ENCODE results near the gene MYH7.
"Not testable (repeated sequence)": the region's sequence is repeated elsewhere in the genome, so short reads cannot be mapped to it uniquely, and the experiment has no call there.

MYH7 gene

DNA sequence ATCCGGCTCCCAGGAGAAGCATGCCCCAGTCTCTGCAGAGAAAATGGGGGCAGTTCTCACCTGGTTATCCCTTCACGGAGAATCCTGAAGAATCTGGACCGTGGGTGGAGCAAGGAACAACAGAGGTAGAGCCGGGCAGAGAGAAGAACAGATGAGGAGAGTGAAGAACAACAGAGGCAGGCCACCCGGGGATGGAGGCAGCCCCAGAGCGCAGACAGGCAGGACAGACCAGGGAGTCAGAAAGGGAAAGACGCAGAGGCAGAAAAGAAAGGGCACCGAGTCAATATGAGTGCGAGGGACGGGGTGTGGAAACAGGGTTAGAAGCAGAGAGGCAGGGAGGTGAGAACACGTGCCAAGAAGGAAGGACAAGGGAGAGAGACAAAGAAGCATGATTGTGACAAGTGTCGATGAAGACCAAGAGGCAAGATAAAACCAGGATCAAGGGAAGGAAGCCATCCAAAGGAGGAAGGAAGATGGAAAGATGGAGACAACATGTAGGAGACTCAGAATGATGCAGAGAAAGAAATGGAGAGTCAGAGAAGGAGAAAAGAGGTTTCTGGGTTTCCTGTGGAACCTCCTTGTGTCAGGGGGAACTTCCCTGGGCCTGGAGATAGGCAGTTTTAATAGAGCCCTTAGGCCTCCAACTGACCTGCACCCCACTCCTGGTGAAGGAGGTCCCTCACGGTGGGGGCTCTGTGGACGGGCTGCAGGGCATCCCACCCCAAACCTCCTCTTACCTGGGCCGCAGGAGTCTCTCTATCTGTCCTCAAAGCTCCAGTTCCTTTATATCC lies 27.7 kb downstream of the MYH7 start, which contains the start of gene MYH6:
TSS of gene MYH6 (minus strand) at position 758 of the 791 bp plus-strand sequence. CDS start 1,050 bp downstream, outside the sequence.
- DNase-seq (ENCODE audit: low read depth in 2 of 2) = no peak

DNA sequence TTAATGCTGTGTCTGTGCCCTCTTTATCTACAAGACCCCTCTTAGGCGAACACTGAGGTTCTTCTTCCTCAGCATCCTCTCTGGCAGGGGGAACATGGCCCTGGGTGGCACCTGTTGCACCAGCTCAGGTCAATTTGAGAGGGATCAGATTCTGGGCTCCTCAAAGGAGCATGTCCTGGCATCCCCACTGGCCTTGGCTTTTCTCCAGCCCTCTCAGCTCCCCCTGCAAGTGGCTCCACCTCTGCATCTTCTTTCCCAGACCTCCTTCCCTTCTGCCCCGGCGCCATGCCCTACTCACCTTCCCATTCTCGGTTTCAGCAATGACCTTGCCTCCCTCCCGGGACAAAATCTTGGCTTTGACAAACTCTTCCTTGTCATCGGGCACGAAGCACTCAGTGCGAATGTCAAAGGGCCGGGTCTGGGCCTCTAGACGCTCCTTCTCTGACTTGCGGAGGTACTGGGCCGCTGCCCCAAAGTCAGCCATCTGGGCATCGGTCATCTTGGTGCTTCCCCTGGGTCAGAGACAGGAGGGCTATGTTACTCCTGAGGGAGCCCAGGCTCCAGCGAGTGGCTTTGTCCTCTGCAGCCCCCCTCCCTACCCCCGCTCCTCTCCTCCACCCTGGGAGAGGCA lies 28.6 kb downstream of the MYH7 start:
- no peak for DNase-seq (ENCODE audit: low read depth in 2 of 2)

DNA sequence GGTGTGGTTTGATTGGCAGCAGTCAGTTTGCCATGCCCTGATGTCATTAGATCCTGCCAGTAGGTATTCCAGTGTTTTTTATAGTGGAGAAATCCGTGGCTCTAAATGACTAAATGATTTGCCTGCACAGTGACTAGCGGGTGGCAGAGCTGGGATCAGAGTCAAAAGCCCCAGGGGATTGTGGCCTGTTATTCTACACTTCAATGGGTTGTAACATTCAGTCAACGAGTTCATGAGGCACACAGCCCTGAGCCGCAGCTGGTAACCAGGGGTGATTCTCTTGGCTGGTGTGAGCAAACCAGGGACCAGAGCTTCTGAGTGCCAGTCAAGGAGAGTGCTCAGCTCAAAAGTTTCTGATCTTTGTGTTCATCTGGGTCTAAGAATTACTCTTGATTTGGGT lies 29.2 kb downstream of the MYH7 start:
- no peak for DNase-seq (ENCODE audit: low read depth in 2 of 2)

DNA sequence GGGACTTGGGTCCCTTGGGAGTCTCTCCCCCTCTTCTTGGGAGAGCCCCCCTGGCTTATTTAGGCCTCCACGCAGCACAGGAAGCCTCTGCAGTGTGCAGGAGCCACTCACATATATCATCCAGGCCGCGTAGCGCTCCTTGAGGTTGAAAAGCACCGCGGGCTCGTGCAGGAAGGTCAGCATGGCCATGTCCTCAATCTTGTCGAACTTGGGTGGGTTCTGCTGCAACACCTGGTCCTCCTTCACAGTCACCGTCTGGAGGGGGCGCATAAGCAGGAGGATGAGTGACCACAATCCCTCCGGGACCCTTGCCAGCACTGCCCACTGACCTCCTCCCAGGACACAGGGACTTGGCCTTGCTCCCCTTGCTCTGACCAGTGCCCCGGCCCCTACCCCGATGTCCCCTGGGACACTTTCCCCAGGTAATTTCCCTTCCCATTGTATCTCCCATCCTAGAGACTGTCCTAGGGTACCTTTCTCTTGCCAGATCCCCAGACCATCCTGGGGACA lies 29.9 kb downstream of the MYH7 start:
- no peak for DNase-seq (ENCODE audit: low read depth in 2 of 2)

DNA sequence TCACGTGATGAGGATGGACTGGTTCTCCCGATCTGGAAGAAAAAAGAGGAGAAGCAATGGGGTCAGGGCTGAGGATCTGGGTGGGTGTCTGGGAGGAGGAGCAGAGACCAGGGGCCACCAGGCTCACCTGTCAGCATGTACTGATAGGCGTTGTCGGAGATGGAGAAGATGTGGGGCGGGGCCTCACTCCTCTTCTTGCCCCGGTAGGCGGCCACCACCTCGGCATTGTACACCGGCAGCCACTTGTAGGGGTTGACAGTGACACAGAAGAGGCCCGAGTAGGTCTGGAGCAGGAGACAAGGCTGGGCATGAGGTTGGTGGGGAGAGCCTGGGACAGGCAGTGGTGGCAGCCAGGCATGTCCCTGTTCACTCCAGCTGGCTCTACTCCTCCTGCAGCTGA lies 30.4 kb downstream of the MYH7 start:
- DNase-seq (ENCODE audit: low read depth in 2 of 2) = no peak

DNA sequence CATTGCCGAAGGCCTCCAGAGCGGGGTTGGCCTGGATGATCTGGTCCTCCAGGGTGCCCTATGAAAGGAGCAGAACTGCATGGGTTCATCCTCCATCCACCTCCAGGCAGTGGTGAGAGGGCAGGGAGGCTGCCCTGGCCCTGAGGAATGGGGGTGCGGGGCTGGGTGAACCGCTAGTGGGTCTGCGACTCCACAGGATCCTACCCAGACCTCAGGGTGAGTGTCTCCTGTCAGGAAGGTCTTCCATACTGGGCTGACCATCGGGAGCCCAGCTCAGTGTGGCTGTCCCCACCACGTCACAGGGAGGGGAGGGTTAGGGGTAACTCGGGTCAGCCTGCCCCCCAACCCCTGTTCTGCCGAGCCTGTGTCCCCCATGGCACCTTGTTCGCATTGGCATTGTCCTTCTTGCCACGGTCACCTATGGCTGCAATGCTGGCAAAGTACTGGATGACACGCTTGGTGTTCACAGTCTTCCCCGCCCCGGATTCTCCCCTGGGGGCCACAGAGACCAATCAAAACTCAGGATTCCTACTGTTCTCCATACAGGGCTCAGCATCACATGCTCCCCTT lies 31.0 kb downstream of the MYH7 start:
- no peak for DNase-seq (ENCODE audit: low read depth in 2 of 2)

DNA sequence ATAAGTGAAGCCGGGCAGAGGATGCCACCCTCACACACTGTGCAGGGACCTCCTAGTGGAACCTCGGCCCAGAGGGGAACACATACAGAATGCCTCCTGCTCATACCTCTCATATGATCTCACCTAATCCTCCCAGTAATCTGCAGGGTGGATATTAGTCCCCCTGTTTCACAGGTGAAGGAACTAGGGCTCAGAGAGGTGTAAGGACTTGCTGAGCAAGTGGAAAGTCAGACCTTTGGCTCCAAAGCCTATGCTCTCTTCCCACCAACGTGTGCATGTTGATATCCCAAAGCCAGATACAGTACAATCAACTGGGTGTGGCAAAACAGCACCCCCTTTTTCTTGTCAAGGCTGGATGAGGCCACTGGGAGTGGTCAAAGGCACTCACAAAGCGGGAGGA lies 31.6 kb downstream of the MYH7 start:
- DNase-seq (ENCODE audit: low read depth in 2 of 2) = no peak

DNA sequence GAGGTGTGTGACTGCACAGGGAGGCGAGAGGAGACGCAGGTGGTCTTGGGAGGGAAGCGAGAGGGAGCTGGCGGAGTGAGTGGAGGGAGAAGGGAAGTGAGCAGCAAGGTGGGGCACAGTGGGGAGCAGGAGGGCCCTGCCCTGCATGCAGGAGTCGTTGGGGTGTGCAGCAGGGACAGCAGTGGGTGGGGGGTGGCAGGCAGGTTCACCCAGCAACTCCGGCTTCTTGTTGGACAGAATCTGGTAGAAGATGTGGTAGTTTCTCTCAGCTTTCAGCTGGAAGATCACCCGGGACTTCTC lies 32.4 kb downstream of the MYH7 start:
- DNase-seq (ENCODE audit: low read depth in 2 of 2) = no peak

DNA sequence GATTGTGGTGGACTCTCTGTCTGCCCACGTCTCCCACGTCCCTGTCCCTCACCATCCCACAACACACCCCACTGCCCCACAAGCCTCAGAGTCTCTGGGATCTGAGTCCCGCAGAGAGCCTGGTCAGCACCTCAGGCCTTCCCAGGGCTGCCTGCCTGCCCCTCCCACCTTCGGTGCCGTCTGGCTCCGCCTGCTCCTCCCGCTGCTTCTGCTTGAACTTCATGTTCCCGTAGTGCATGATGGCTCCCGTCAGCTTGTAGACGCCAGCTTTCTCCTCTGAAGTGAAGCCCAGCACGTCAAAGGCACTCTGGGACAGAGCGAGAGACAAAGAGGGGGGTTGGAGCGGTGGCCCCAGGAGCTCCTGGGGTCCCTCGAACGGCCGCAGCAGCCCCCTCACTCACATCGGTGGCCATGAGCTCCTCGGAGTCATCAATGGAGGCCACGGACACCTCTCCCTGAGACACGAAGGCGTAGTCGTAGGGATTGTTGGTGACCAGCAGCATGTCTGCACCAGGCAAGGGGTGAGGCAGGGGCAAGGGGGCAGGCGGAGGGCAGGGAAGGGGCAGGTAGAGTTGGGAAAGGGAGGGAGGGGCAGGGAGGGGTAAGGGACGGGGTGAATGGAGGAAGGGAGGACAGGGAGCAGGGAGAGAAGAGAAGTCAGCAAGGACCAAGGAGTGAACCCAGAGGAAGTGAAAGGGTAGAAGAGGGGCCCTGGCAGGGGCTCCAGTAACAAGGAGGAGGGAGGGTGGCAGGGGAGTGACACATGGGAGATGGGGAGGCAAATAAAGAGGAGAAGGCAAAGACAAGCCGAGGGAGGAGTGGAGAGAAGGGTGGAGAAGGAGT lies 32.9 kb downstream of the MYH7 start:
- DNase-seq (ENCODE audit: low read depth in 2 of 2) = no peak

DNA sequence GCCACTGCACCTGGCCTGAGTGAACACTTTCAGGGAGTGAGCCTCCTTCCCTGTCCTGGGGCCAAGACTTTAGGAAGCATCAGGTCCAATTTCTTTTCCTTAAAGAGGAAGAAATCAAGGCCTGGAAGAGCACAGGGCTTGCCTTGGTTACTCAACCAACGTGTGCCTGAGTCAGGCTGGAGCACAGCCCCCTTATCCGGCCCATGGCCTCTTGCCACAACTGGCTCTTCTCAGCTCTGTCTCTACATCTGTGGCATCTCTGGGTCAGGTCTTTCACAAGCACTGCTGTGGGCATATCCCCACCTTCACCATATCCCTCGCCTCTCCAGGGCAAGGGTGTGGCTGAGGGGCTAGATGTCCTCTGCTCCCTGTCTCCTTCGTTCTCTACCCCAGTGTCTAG lies 34.2 kb downstream of the MYH7 start:
- DNase-seq (ENCODE audit: low read depth in 2 of 2) = no peak

DNA sequence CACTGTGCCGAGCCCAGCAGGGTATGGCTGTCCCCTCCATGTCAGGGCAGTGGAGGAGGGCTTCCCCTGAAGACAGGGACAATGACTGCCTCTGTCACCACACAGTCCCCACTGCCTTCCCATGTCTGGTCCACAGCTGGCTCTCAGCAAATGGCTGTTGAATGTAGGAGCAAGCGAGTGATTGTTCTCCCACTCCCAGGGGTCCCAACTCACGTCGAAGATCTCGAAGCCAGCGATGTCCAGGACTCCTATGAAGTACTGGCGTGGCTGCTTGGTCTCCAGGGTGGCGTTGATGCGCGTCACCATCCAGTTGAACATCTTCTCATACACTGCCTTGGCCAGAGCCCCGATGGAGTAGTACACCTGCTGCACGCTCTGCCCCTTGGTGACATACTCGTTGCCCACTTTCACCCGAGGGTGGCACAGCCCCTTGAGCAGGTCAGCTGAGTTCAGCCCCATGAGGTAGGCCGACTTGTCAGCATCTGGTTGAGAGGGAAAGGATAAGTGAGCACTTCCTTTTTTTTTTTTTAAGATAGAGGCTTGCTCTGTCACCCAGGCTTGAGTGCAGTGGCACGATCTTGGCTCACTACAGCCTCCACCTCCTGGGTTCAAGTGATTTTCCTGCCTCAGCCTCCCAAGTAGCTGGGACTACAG lies 34.8 kb downstream of the MYH7 start:
- DNase-seq (ENCODE audit: low read depth in 2 of 2) = not testable (repeated sequence)

DNA sequence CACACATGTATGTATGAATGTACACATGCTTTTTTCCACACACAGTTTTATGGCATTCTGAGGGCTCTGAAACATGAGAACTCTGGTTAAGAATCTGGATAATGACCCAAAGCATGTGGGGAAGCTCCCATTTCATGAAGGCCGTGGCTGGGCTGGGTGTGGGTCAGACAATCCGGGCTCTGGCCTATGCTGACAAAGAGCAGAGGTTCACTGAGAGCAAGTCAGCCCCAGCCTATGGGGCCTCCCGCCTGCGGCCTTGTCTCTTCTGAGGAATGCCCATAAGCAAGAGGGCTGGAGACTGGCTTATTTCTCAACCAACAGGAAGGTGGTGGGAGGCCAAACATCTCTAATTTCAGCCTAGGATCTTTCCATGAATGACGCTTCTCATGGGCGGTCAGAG lies 35.9 kb downstream of the MYH7 start:
- DNase-seq (ENCODE audit: low read depth in 2 of 2) = no peak

DNA sequence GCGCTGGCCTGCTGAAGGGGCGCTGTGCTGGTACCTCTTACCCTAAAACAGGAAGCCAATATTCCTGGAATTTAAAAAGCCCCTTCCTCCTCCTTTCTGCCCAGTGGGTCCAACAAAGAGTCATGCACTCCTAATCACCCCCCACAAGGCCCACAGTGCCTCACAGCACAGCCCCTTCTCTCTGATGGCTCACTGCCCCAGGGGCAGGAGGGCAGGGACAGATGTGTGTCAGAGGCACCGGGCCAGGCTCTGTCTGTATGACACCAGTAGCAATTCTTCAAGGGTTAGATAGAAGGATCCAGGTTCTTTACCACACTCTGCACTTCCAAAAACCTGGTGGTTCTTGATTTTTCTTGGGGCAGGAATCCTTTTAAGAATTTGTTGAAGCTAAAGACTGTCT lies 36.3 kb downstream of the MYH7 start:
- DNase-seq (ENCODE audit: low read depth in 2 of 2) = no peak

DNA sequence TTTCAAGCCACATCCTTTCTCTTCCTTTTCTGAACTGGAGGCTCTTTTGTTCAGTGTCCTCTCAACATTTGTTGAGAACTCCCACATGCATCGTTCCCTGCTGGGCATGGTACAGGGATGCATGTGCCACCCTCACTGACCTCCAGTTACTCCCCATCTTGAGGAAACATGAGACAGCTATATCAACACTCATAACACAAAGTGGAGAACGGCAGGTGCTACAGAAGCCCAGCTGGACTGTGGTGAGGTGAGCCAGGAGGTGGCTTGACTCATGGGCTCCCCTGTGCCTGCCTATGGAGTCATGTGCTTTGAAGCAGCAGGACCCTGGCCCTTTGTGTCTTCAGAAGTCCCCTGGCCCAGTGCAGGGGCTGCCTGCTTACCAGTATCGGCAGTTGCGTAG lies 37.1 kb downstream of the MYH7 start:
- no peak for DNase-seq (ENCODE audit: low read depth in 2 of 2)

DNA sequence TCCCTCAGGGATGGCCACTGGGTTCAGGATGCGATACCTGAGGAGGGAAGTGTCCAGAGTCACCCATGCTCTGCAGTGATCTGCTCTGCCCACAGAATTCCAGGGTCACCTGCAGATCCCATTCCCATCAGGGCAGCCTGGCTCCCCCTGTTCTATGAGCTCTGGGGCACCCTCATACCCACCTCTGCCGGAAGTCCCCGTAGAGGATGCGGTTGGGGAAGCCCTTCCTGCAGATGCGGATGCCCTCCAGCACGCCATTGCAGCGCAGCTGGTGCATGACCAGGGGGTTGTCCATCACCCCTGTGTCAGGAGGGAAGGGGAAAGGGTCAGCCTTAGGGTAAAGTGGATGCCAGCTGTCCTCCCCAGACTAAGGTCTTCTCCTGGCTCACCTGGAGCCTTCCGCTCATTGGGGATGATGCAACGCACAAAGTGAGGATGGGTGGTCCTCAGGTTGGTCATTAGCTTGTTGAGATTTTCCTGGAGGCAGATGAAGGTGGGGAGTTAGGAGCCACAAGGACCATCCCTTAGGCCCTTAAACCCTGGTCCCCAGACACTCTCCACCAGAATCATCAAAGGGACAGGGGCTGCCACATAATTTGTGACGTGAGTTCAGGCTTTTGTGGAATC lies 38.6 kb downstream of the MYH7 start:
- no peak for DNase-seq (ENCODE audit: low read depth in 2 of 2)

DNA sequence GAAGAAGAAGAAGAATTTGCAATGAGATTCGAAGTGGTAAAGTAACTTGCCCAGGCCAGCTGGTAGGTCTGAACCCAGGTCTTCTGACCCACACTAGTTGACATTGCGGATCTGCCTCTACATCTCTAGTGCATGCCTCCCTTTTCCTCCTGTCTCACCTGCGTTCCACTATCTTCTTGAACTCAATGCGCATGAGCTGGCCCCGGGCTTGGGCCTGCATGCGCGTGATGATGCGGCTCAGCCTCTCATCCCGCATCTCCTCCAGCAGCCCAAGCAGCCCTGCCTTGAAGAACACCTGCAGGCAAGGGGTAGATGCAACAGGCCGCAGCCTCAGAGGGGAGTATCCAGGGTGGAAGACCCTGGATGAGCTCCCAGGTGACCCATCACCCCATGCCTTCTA lies 39.3 kb downstream of the MYH7 start:
- no peak for DNase-seq (ENCODE audit: low read depth in 2 of 2)

DNA sequence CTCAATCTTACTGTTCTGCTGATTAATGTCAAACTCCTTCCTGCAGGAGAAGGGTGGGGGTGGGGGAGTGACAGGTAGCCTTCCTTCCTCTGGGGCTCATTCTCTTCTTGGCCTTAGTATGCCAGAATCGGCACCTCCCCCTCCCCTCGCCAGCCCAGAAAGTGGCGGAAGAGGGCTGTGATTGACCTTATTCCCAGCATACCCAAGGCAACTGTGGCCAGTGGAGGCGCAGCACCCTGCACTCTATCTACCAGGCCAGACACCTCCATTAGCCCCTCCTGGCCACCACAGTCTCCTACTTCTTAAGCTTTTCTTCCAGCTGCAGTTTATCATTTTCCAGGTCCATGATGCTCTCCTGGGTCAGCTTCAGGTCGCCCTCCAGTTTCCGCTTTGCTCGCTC lies 42.8 kb downstream of the MYH7 start:
- DNase-seq (ENCODE audit: low read depth in 2 of 2) = no peak

DNA sequence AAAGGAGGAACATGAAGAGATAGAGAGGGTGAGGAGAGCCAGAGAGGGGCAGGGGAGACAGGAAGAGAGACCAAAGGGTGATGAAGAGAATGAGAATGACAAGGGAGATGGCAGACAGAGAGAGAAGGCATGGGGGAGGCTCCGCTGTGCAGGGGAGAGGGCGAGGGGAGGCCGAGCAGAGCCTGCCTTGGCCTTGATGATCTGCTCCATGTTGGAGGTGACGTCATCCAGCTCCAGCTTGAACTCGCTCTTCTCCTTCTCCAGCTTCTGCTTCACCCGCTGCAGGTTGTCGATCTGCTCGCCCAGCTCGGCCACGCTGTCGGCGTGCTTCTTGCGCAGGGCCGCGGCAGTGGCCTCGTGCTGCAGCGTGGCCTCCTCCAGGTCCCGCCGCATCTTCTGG lies 45.6 kb downstream of the MYH7 start:
- not testable (repeated sequence) for DNase-seq (ENCODE audit: low read depth in 2 of 2)

DNA sequence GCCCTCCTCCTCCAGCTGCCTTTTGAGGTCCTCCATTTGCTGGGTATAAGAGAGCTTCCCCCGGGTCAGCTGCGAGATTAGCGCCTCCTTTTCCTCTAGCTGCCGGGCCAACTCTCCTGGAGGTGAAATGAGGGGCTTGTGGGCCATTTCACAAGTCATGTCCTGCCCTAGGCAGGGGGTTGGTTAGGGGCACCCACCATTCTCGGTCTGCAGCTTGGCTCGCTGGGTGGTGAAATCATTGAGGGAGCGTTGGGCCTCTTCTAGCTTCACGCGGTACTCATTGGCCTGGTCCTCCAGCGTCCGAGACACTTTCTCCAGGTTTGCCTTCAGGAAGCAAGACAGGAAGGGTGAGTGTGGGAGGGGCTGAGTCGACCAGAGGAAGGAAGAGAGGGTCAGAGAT lies 46.1 kb downstream of the MYH7 start:
- no peak for DNase-seq (ENCODE audit: low read depth in 2 of 2)

DNA sequence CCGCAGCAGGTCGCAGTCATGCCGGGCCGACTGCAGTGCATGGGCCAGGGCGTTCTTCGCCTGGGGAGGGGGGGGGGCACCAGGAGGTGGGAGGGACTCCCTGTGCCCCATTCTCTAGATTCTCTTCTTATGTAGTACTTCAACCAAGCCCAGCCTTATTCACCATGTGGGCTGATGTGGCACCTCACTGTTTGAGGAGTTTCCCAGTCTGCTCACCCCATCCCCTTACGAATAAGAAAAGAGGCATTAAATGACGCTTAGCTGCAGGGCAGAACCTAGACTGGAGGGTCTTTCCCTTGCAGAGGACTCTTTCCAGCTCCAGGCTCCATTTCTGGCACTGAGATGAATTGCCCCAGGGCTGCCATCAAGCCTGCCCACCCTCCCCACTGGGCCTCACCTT lies 46.5 kb downstream of the MYH7 start:
- DNase-seq (ENCODE audit: low read depth in 2 of 2) = no peak
